HEK293T (cell line): Measurements from ENCODE around the gene BAZ1B.

ENCODE experiments used
- ELF4 ChIP-seq: fragments of 450-650 bp; IDR thresholded peaks from 2 replicates; pipeline ENCODE4 v1.6.1; 2017; ENCODE audit warnings: antibody characterized with exemption
- FOXA1 ChIP-seq: fragments of 450-650 bp; IDR thresholded peaks from 2 replicates; pipeline ENCODE4 v1.6.1; 2016; ENCODE audit warnings: mild to moderate bottlenecking
- FOXK2 ChIP-seq: fragments of 450-650 bp; IDR thresholded peaks from 2 replicates; pipeline ENCODE4 v1.6.1; 2016; ENCODE audit warnings: mild to moderate bottlenecking
- L3MBTL2 ChIP-seq: fragments of 450-650 bp; conservative IDR thresholded peaks from 2 replicates; pipeline ENCODE4 v1.6.1; 2016; ENCODE audit warnings: mild to moderate bottlenecking
- LEF1 ChIP-seq: fragments of 450-650 bp; IDR thresholded peaks from 2 replicates; pipeline ENCODE4 v1.6.1; 2017; ENCODE audit warnings: mild to moderate bottlenecking, borderline replicate concordance
- NFRKB ChIP-seq: fragments of 450-650 bp; IDR thresholded peaks from 2 replicates; pipeline ENCODE4 v1.6.1; 2016; ENCODE audit warnings: mild to moderate bottlenecking, moderate library complexity
- PKNOX1 ChIP-seq: fragments of 450-650 bp; IDR thresholded peaks from 2 replicates; pipeline ENCODE4 v1.6.1; 2016
- SP1 ChIP-seq: fragments of 450-650 bp; IDR thresholded peaks from 2 replicates; pipeline ENCODE4 v1.6.1; 2017
- SUZ12 ChIP-seq: fragments of 450-650 bp; IDR thresholded peaks from 2 replicates; pipeline ENCODE4 v1.6.1; 2016; ENCODE audit warnings: mild to moderate bottlenecking
- TARDBP ChIP-seq: fragments of 450-650 bp; IDR thresholded peaks from 2 replicates; pipeline ENCODE4 v1.6.1; 2016

- TF ChIP-seq PKNOX1 (no peak), SP1 (no peak), NFRKB (no peak), LEF1 (no peak), SUZ12 (no peak), FOXA1 (no peak), ELF4 (no peak), TARDBP (no peak), FOXK2 (no peak), L3MBTL2 (no peak)
Observed at GRCh38 chr7:73463260-73463659, 58.8 kb downstream of the BAZ1B start.
